ENCODE results near the gene ARMC9. TPM values are rescaled to one million over a fixed set of nuclear protein-coding genes. Genes with fewer than 3 reads are reported as not detected.

ARMC9 gene
- total and polyA plus RNA-seq, 2 of the 13 experiments (the other 11 are each of a cell fraction or from before 2014, with no cell fraction given), result 9.1 to 12.8 TPM

DNA sequence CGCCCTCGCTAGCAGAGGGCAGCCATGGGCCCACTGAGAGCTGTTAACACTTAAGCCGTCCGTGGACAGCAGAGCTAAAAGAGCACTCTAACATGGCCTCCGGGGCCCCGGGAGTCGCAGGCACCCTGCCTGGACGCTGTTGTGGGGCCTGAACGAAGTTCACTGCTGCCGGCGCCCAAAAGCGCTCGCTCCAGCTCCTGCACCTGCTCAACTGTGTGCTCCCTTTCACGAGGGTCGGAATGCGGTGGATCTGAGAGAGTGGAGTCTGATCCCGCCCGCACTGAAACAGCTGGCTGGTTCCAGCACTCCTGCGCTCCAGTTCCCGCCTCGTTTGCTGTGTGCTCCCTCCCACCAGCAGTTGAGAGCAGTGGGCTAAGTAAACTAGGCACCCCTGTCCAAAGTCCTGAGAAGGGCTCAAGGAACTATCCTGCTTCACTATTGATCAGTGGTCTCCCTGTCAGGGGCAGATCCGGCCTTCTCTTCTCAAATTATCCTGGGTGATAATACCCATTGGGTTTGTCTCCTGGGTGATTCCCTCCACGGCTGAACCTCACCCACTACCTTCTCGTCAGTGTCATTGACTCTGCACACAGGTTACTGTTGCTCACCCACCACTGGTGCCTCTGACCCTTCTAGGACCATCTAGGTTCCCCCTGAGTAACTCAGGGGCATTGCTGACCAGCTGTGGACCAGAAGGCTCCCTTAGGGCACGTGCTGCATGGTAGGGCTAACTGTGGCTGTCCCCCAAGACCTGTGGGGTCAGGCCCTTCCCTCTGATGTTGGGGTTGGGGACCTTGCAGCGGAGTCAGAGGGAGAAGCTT lies 220.6 kb downstream of the ARMC9 start (continued):
- TF ChIP-seq, protein P1, sequence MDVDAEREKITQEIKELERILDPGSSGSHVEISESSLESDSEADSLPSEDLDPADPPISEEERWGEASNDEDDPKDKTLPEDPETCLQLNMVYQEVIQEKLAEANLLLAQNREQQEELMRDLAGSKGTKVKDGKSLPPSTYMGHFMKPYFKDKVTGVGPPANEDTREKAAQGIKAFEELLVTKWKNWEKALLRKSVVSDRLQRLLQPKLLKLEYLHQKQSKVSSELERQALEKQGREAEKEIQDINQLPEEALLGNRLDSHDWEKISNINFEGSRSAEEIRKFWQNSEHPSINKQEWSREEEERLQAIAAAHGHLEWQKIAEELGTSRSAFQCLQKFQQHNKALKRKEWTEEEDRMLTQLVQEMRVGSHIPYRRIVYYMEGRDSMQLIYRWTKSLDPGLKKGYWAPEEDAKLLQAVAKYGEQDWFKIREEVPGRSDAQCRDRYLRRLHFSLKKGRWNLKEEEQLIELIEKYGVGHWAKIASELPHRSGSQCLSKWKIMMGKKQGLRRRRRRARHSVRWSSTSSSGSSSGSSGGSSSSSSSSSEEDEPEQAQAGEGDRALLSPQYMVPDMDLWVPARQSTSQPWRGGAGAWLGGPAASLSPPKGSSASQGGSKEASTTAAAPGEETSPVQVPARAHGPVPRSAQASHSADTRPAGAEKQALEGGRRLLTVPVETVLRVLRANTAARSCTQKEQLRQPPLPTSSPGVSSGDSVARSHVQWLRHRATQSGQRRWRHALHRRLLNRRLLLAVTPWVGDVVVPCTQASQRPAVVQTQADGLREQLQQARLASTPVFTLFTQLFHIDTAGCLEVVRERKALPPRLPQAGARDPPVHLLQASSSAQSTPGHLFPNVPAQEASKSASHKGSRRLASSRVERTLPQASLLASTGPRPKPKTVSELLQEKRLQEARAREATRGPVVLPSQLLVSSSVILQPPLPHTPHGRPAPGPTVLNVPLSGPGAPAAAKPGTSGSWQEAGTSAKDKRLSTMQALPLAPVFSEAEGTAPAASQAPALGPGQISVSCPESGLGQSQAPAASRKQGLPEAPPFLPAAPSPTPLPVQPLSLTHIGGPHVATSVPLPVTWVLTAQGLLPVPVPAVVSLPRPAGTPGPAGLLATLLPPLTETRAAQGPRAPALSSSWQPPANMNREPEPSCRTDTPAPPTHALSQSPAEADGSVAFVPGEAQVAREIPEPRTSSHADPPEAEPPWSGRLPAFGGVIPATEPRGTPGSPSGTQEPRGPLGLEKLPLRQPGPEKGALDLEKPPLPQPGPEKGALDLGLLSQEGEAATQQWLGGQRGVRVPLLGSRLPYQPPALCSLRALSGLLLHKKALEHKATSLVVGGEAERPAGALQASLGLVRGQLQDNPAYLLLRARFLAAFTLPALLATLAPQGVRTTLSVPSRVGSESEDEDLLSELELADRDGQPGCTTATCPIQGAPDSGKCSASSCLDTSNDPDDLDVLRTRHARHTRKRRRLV (CRISPR knock-in tag; IDR thresholded peaks at IDR 0.05), result no peak
- TF ChIP-seq ZNF446 (CRISPR knock-in tag; IDR thresholded peaks at IDR 0.05), result peak; percentile 62; the same call in 1 of the 2 replicates
- 0 out of 2 replicates have a peak, but pooled peaks have one; percentile 16 for TF ChIP-seq ZNF143 (CRISPR knock-in tag; IDR thresholded peaks at IDR 0.05)
- TF ChIP-seq ZBTB37 (CRISPR knock-in tag; IDR thresholded peaks at IDR 0.05), result no peak
- no peak for TF ChIP-seq CBX2 (IDR thresholded peaks at IDR 0.05; ENCODE audit: low read depth, low read length)
- 0 out of 2 replicates have a peak, but pooled peaks have one; percentile 50 for TF ChIP-seq CBX2 (CRISPR knock-in tag; IDR thresholded peaks at IDR 0.05; ENCODE audit: low read depth)
- TF ChIP-seq, protein P2, sequence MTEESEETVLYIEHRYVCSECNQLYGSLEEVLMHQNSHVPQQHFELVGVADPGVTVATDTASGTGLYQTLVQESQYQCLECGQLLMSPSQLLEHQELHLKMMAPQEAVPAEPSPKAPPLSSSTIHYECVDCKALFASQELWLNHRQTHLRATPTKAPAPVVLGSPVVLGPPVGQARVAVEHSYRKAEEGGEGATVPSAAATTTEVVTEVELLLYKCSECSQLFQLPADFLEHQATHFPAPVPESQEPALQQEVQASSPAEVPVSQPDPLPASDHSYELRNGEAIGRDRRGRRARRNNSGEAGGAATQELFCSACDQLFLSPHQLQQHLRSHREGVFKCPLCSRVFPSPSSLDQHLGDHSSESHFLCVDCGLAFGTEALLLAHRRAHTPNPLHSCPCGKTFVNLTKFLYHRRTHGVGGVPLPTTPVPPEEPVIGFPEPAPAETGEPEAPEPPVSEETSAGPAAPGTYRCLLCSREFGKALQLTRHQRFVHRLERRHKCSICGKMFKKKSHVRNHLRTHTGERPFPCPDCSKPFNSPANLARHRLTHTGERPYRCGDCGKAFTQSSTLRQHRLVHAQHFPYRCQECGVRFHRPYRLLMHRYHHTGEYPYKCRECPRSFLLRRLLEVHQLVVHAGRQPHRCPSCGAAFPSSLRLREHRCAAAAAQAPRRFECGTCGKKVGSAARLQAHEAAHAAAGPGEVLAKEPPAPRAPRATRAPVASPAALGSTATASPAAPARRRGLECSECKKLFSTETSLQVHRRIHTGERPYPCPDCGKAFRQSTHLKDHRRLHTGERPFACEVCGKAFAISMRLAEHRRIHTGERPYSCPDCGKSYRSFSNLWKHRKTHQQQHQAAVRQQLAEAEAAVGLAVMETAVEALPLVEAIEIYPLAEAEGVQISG (CRISPR knock-in tag; IDR thresholded peaks at IDR 0.05), result no peak
- peak; percentile 82; the same call in 1 of the 2 replicates for TF ChIP-seq MTERF4 (CRISPR knock-in tag; IDR thresholded peaks at IDR 0.05)
- TF ChIP-seq ARNT2 (CRISPR knock-in tag; IDR thresholded peaks at IDR 0.05; ENCODE audit: low read depth), result no peak
- TF ChIP-seq, protein P3, sequence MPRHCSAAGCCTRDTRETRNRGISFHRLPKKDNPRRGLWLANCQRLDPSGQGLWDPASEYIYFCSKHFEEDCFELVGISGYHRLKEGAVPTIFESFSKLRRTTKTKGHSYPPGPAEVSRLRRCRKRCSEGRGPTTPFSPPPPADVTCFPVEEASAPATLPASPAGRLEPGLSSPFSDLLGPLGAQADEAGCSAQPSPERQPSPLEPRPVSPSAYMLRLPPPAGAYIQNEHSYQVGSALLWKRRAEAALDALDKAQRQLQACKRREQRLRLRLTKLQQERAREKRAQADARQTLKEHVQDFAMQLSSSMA (CRISPR knock-in tag; IDR thresholded peaks at IDR 0.05), result no peak
- no peak for TF ChIP-seq ARHGAP35 (CRISPR knock-in tag; IDR thresholded peaks at IDR 0.05; ENCODE audit: borderline replicate concordance)
- no peak for TF ChIP-seq CENPT (CRISPR knock-in tag; IDR thresholded peaks at IDR 0.05; ENCODE audit: low read depth)
- no peak for TF ChIP-seq ZBTB43 (CRISPR knock-in tag; conservative IDR thresholded peaks at IDR 0.05)
- TF ChIP-seq ZNF644 (CRISPR knock-in tag; IDR thresholded peaks at IDR 0.05; ENCODE audit: low read depth), result no peak
- TF ChIP-seq ZNF773 (CRISPR knock-in tag; IDR thresholded peaks at IDR 0.05; ENCODE audit: borderline replicate concordance), result no peak; the same call in 1 of the 2 replicates
- TF ChIP-seq DNMT3B (CRISPR knock-in tag; conservative IDR thresholded peaks at IDR 0.05), result no peak

All from HepG2 (cell line).